NCI-H748 (cell line): ENCODE results near the gene SCN8A.
"Not testable (repeated sequence)": the region's sequence is repeated elsewhere in the genome, so short reads cannot be mapped to it uniquely, and the experiment has no call there.

Experiments used
- DNase-seq: peaks from one replicate; lab custom pipeline; 2025; ENCODE audit not compliant: unreplicated experiment; lab: John Stamatoyannopoulos, UW

Gene SCN8A

GRCh38 chr12:51622564-51622963, 31.5 kb downstream of the SCN8A start:
- DNase-seq: no peak

GRCh38 chr12:51625370-51625769, 34.3 kb downstream of the SCN8A start:
- DNase-seq: no peak

GRCh38 chr12:51626115-51626514, 35.1 kb downstream of the SCN8A start:
- DNase-seq: no peak

GRCh38 chr12:51626629-51627028, 35.6 kb downstream of the SCN8A start:
- no peak for DNase-seq

- DNase-seq: no peak
These were observed 39.3 kb downstream of the SCN8A start for GRCh38 chr12:51630256-51630880.

- DNase-seq: no peak
These were observed 40.0 kb downstream of the SCN8A start for GRCh38 chr12:51630986-51631385.

- DNase-seq: no peak
These were observed 40.6 kb downstream of the SCN8A start for GRCh38 chr12:51631591-51631990.

- DNase-seq: peak; percentile 26
These were observed 41.6 kb downstream of the SCN8A start for GRCh38 chr12:51632623-51633022.

- DNase-seq: no peak
These were observed 44.3 kb downstream of the SCN8A start for GRCh38 chr12:51635346-51635745.

GRCh38 chr12:51636581-51636980, 45.5 kb downstream of the SCN8A start:
- no peak for DNase-seq

GRCh38 chr12:51636986-51637385, 46.0 kb downstream of the SCN8A start:
- DNase-seq: no peak

- DNase-seq: no peak
These were observed 48.3 kb downstream of the SCN8A start for GRCh38 chr12:51639361-51639760.

GRCh38 chr12:51642286-51642685, 51.3 kb downstream of the SCN8A start:
- no peak for DNase-seq

GRCh38 chr12:51643951-51644350, 52.9 kb downstream of the SCN8A start:
- no peak for DNase-seq

GRCh38 chr12:51644691-51645090, 53.7 kb downstream of the SCN8A start:
- not testable (repeated sequence) for DNase-seq

- no peak for DNase-seq
These were observed 54.9 kb downstream of the SCN8A start for GRCh38 chr12:51645961-51646360.

- DNase-seq: no peak
These were observed 56.6 kb downstream of the SCN8A start for GRCh38 chr12:51647647-51648046.

- DNase-seq: no peak
These were observed 62.4 kb downstream of the SCN8A start for GRCh38 chr12:51653431-51653830.

GRCh38 chr12:51661199-51661598, 70.2 kb downstream of the SCN8A start:
- DNase-seq: no peak

GRCh38 chr12:51661836-51662235, 70.8 kb downstream of the SCN8A start:
- DNase-seq: no peak

- DNase-seq: no peak
These were observed 71.7 kb downstream of the SCN8A start for GRCh38 chr12:51662728-51663154.

- no peak for DNase-seq
These were observed 72.4 kb downstream of the SCN8A start for GRCh38 chr12:51663390-51663789.

- no peak for DNase-seq
These were observed 75.7 kb downstream of the SCN8A start for GRCh38 chr12:51666696-51667095.
